Psoas muscle (tissue), 8 donors: ENCODE measurements around the gene UGDH. TPM values are rescaled to one million over a fixed set of nuclear protein-coding genes. Genes with fewer than 3 reads are reported as not detected.
"Not testable (repeated sequence)": the region's sequence is repeated elsewhere in the genome, so short reads cannot be mapped to it uniquely, and the experiment has no call there.

Experiments
- ATAC-seq, 4 donors: fragments of 200-7000 bp; cut with Tn5 transposase; one replicate each; pipeline ENCODE4 v1.9.1; 2020; ENCODE audit warnings: moderate library complexity in 3 of 4, mild to moderate bottlenecking in 2 of 4
- DNase-seq, 2 donors: peaks; one replicate each; pipeline ENCODE4 v3.0.0-alpha.2; 2020
- H3K27ac ChIP-seq: fragments of 200-600 bp; one replicate; pipeline ENCODE4 v1.8.0; 2022
- H3K27me3 ChIP-seq, 3 donors: fragments of 200-600 bp in 1 of 3; one replicate each; pipeline versions ENCODE4 v1.6.1 to v1.8.0; 2013 to 2022; ENCODE audit warnings: low read length in 2 of 3, mild to moderate bottlenecking in 2 of 3, moderate library complexity in 1 of 3; ENCODE audit not compliant: insufficient read depth in 3 of 3
- H3K36me3 ChIP-seq, 2 donors: fragments of 200-600 bp in 1 of 2; one replicate each; pipeline versions ENCODE4 v1.6.1 to v1.8.0; 2013 to 2022; ENCODE audit warnings: low read depth in 1 of 2, mild to moderate bottlenecking in 1 of 2, moderate library complexity in 1 of 2; ENCODE audit not compliant: insufficient read depth in 1 of 2
- H3K4me1 ChIP-seq: fragments of 200-600 bp; one replicate; pipeline ENCODE4 v1.8.0; 2022
- H3K4me3 ChIP-seq: fragments of 200-600 bp; one replicate; pipeline ENCODE4 v1.8.0; 2022; ENCODE audit warnings: mild to moderate bottlenecking
- H3K9me3 ChIP-seq: fragments of 200-600 bp; one replicate; pipeline ENCODE4 v1.8.0; 2022
- CTCF ChIP-seq: fragments of 200-600 bp; IDR thresholded peaks from one replicate; pipeline ENCODE4 v1.8.0; 2022; ENCODE audit warnings: antibody characterized with exemption
- WGBS, 3 donors: extraction: QIAGEN DNeasy Blood & Tissue Kit; methylation state at CpG; one replicate each; pipeline versions ENCODE4 v1.1.6 to v1.1.7; 2013; 5-methylcytosine and 5-hydroxymethylcytosine counted together
- intact Hi-C, 2 donors: fragments of 100-400 bp; cut with DNase I; formaldehyde crosslinking; loops; one replicate each; pipeline versions ENCODE4 v1.11.0 to v1.14.2; 2022
- polyA plus RNA-seq, 3 donors: library from polyadenylated mRNA; stranded (reverse); fragments of 200-250 nt; gene quantifications; one replicate each; pipeline ENCODE4 v1.2.3, GENCODE V29; 2013
- total RNA-seq, 4 donors: library from RNA; stranded (reverse); fragmentation: NEBNext Ultra II Directional in 2 of 4; extraction: Animal tissue kit (Norgen Biotek cat#: 25700) in 2 of 4; gene quantifications; one replicate each; pipeline versions ENCODE4 v1.2.1 to v1.2.4, GENCODE V29; 2021 to 2023
- donor health status: healthy with polysubstance abuse.
- donor health status: DM: no; HTN: no; CAD: no; lungs with moderate emphysema.
- donor health status: Bipolar disorder and iron deficiency.
- donor health status: healthy.
- donor health status: DM: yes; HTN: yes; CAD: no.
- donor health status: DM: no; HTN: no; CAD: no.
- donor health status: DM: no; HTN: no; CAD: no.
- donor health status: DM: yes; HTN: yes; CAD: no.

Gene UGDH
- total and polyA plus RNA-seq, 7 donors, result 2.5 to 9.8 (median 7.7) TPM

DNA sequence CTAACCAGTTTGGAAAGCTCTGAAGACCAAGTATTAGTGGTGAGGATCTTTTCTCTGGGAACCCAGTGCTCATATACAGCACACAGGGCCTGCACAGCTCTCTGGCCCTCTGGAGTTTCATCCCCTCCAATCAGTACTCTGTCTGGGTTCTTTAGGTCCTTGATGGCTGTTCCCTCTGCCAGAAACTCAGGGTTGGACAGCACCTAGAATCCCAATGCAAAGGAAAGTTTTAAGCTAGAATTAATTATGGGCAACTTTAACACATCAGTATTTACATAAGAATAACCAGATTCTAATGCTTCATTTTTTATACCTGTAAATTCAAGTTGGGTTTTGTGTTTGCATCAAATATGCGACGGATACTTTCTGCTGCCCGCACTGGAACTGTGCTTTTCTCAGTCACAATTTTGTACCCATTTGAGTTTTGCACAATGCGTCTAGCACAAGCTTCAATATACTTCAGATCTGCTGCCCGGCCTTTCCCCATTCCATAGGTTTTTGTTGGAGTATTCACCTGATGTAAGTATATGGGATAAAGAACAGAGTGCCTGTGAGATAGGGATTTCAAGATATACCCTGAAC is 16.8 kb downstream of the UGDH start:
- Histone ChIP-seq H3K4me3 (no peak overlapping the region), H3K27ac (no peak overlapping the region), H3K36me3 (peaks cover 13 to 85% of the 10 kb centered on the region in 2 donors), H3K4me1 (no peaks in the 10 kb centered on the region), H3K27me3 (no peaks in the 10 kb centered on the region), H3K9me3 (no peaks in the 10 kb centered on the region)
- DNase-seq (no peak), ATAC-seq (no peak)
- intact Hi-C loops, result no loop called here
- 94 to 98% (median 95%) methylated on average over 5 of the region's 5 CpGs for WGBS, 3 donors
- TF ChIP-seq CTCF, result no peak

- no peak overlapping the region for H3K27ac ChIP-seq
- H3K4me3 ChIP-seq, result no peak overlapping the region
- no peak for DNase-seq
- H3K36me3 ChIP-seq, result peaks cover 13 to 96% of the 10 kb centered on the region in 2 donors
- 88 to 97% (median 92%) methylated on average over 1 of the region's 1 CpG for WGBS, 3 donors
- intact Hi-C loops, result no loop called here
- no peak for TF ChIP-seq CTCF
- no peak for ATAC-seq
- H3K4me1 ChIP-seq, result no peaks in the 10 kb centered on the region
- no peaks in the 10 kb centered on the region for H3K9me3 ChIP-seq
- no peaks in the 10 kb centered on the region for H3K27me3 ChIP-seq
Observed at GRCh38 chr4:39505581-39505980, 21.7 kb downstream of the UGDH start.

DNA sequence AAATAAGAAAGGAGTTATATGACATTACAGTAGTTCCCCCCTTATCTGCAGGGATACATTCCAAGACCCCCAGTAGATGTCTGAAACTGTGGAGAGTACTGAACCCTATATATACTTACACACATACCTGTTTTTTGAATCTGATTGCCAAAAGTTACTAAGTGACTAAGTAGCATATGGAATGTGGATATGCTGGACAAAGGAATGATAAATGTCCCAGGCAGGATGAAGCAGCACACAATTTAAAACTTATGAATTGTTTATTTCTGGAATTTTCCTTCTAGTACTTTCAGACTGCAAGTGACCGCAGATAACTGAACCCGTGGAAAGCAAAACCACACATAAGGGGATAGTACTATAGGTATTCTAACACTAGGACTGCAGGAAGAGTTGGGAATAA is 22.7 kb downstream of the UGDH start:
- DNase-seq, result no peak
- H3K36me3 ChIP-seq, result peaks cover 13 to 96% of the 10 kb centered on the region in 2 donors
- intact Hi-C loops, result no loop called here
- no peaks in the 10 kb centered on the region for H3K27me3 ChIP-seq
- H3K27ac ChIP-seq, result no peak overlapping the region
- H3K4me3 ChIP-seq, result no peak overlapping the region
- ATAC-seq, result no peak
- no peaks in the 10 kb centered on the region for H3K9me3 ChIP-seq
- 95 to 97% (median 96%) methylated on average over 2 of the region's 2 CpGs for WGBS, 3 donors
- H3K4me1 ChIP-seq, result no peaks in the 10 kb centered on the region
- no peak for TF ChIP-seq CTCF

- 91 to 93% (median 91%) methylated on average over 4 of the region's 4 CpGs for WGBS, 3 donors
- H3K9me3 ChIP-seq, intact Hi-C loops, H3K4me1 ChIP-seq, H3K4me3 ChIP-seq, H3K27me3 ChIP-seq, H3K27ac ChIP-seq, ATAC-seq: not testable (repeated sequence)
- peaks cover 6 to 93% of the 10 kb centered on the region in 2 donors for H3K36me3 ChIP-seq
- DNase-seq, result peak in 1 of 2 donors; percentile 51
Observed at GRCh38 chr4:39502664-39503035, 24.6 kb downstream of the UGDH start.

DNA sequence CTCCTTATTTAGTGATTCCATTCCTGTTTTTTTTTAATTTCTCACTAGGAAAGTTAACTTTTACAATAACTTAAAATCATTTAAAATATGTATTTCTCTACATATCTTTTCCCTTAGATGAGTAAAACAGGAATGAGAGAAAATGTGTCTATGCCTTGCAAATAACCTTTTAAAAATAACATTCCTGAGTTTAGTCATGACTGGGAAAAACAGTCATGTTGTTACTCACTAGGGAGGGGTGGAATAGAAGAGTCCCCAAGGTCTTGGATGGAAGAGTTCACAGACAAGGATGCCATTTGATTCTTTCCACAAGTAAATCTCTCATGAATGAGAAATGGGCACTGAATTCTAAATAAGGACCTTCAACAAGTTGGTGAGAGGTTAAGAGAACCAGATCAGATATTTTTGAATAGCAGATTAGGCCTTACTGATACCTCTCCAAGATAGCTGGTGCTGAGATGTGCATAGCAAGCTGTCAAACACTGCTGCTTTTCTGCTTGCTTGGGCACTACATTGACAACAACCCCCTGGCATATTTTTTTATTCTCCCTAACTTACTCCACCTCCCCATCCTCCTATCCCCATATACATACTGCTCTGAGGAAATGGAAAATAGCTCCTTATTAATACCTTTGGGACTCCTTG is 25.1 kb downstream of the UGDH start:
- no peak for TF ChIP-seq CTCF
- ATAC-seq, result no peak
- Histone ChIP-seq H3K27me3 (no peaks in the 10 kb centered on the region), H3K27ac (no peak overlapping the region), H3K4me1 (no peaks in the 10 kb centered on the region), H3K4me3 (no peak overlapping the region), H3K36me3 (peaks cover 6 to 88% of the 10 kb centered on the region in 2 donors), H3K9me3 (no peaks in the 10 kb centered on the region)
- intact Hi-C loops, result no loop called here
- DNase-seq, result no peak
